Adrenal gland (tissue), 12 donors: Measurements from ENCODE around the gene PIK3R3. TPM values are rescaled to one million over a fixed set of nuclear protein-coding genes. Genes with fewer than 3 reads are reported as not detected.

Experiments
- DNase-seq, 7 donors: peaks; one replicate each; pipeline ENCODE4 v3.0.0-alpha.2; 2019 to 2020
- H3K27ac ChIP-seq, 5 donors: fragments of 200-600 bp; sonication (generic) in 4 of 5; 1 replicate in 3 of 5; 2 replicates in 2 of 5; pipeline versions ENCODE4 v1.5.1 to v1.8.0; 2016 to 2020; ENCODE audit warnings: mild to moderate bottlenecking in 1 of 5
- H3K27me3 ChIP-seq: fragments of 200-600 bp; 2 replicates; pipeline ENCODE4 v1.8.0; 2021
- H3K36me3 ChIP-seq, 2 donors: fragments of 200-600 bp; replicated peaks in 1 of 2; 1 replicate in 1 of 2; 2 replicates in 1 of 2; pipeline versions ENCODE4 v1.5.1 to v1.8.0; 2018 to 2022
- H3K4me1 ChIP-seq, 2 donors: fragments of 200-600 bp; replicated peaks in 1 of 2; 1 replicate in 1 of 2; 2 replicates in 1 of 2; pipeline versions ENCODE4 v1.5.1 to v1.8.0; 2018 to 2021
- H3K4me3 ChIP-seq, 4 donors: fragments of 200-600 bp; sonication (generic) in 3 of 4; one replicate each; pipeline ENCODE4 v1.5.1; 2016 to 2018
- H3K9me3 ChIP-seq, 3 donors: fragments of 200-600 bp; sonication (generic) in 1 of 3; replicated peaks in 1 of 3; 1 replicate in 2 of 3; 2 replicates in 1 of 3; pipeline versions ENCODE4 v1.5.1 to v1.8.0; 2016 to 2021
- POLR2A ChIP-seq, 2 donors: fragments of 450-650 bp; IDR thresholded peaks; one replicate each; pipeline ENCODE4 v1.6.1; 2017; ENCODE audit warnings: antibody characterized with exemption in 2 of 2, mild to moderate bottlenecking in 2 of 2, moderate library complexity in 1 of 2
- WGBS, 4 donors: extraction: QIAGEN DNeasy Blood & Tissue Kit in 2 of 4; methylation state at CpG; one replicate each; pipeline versions ENCODE4 v1.1.5 to v1.1.7; 2013 to 2017; 5-methylcytosine and 5-hydroxymethylcytosine counted together
- intact Hi-C, 2 donors: fragments of 100-400 bp; cut with DNase I; formaldehyde crosslinking; loops; one replicate each; pipeline versions ENCODE4 v1.14.1 to v1.15.0; 2022 to 2023
- polyA plus RNA-seq, 3 donors: library from polyadenylated mRNA; stranded (reverse); fragments of 200-250 nt in 2 of 3; fragments of 350-450 nt in 1 of 3; fragmentation: Illumina TruSeq in 1 of 3; extraction: RNeasy Lipid Tissue Mini Kit (QIAGEN cat#74804) in 1 of 3; gene quantifications; one replicate each; pipeline ENCODE4 v1.2.3, GENCODE V29; 2013 to 2014
- total RNA-seq, 9 donors: library from RNA; depleted of rRNA in 4 of 9; stranded (reverse); fragments of >200 nt in 4 of 9; fragments of 120-200 nt in 1 of 9; fragmentation: NEBNext Ultra II Directional in 1 of 9; extraction: Animal tissue kit (Norgen Biotek cat#: 25700) in 1 of 9; gene quantifications; one replicate each; pipeline versions ENCODE4 v1.1.0 to v1.2.4, GENCODE V29; 2013 to 2023
- TF ChIP-seq, protein P1 (sequence below), 6 experiments: fragments of 450-650 bp in 4 of 6; fragments of 200-600 bp in 2 of 6; sonication (generic) in 1 of 6; IDR thresholded peaks; 1 replicate in 5 of 6; 2 replicates in 1 of 6; pipeline versions ENCODE4 v1.5.1 to v1.8.0; 2016 to 2021; ENCODE audit warnings: antibody characterized with exemption in 6 of 6, mild to moderate bottlenecking in 2 of 6, moderate library complexity in 1 of 6
- donor health status: healthy with polysubstance abuse.
- donor health status: Bipolar disorder and iron deficiency.
- donor health status: DM: yes; HTN: yes; CAD: no.
- donor health status: DM: no; HTN: no; CAD: no.
- donor health status: DM: no; HTN: no; CAD: no.
- donor health status: DM: yes; HTN: yes; CAD: no.

The PIK3R3 gene
- total and polyA plus RNA-seq, 12 donors, result 6.5 to 47.3 (median 21.1) TPM

DNA sequence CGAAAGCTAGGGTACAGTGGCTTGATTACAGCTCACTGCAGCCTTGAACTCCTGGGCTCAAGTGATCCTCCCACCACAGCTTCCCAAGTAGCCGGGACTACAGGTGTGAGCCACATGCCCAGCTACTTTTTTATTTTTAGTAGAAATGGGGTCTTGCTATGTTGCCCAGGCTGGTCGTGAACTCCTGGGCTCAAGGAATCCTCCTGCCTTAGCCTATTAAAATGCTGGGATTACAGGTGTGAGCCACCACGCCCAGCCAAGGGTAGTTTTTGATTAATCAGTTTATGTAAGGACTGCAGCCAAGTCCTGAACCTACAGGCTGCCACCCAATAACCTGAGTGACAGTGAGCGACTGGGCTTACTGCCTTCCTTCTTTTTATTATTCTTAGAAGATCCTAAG lies 88.3 kb downstream of the PIK3R3 start:
- intact Hi-C loops, result no loop called here
- no peaks in the 10 kb centered on the region for H3K27me3 ChIP-seq
- no peak overlapping the region for H3K4me3 ChIP-seq
- DNase-seq, result no peak
- no peaks in the 10 kb centered on the region for H3K36me3 ChIP-seq
- H3K27ac ChIP-seq, result no peak overlapping the region
- H3K9me3 ChIP-seq, result no peaks in the 10 kb centered on the region
- 88 to 97% (median 94%) methylated on average over 5 of the region's 5 CpGs for WGBS, 4 donors
- H3K4me1 ChIP-seq, result peaks cover 16 to 28% of the 10 kb centered on the region in 2 donors
- TF ChIP-seq, protein P1, sequence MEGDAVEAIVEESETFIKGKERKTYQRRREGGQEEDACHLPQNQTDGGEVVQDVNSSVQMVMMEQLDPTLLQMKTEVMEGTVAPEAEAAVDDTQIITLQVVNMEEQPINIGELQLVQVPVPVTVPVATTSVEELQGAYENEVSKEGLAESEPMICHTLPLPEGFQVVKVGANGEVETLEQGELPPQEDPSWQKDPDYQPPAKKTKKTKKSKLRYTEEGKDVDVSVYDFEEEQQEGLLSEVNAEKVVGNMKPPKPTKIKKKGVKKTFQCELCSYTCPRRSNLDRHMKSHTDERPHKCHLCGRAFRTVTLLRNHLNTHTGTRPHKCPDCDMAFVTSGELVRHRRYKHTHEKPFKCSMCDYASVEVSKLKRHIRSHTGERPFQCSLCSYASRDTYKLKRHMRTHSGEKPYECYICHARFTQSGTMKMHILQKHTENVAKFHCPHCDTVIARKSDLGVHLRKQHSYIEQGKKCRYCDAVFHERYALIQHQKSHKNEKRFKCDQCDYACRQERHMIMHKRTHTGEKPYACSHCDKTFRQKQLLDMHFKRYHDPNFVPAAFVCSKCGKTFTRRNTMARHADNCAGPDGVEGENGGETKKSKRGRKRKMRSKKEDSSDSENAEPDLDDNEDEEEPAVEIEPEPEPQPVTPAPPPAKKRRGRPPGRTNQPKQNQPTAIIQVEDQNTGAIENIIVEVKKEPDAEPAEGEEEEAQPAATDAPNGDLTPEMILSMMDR (IDR thresholded peaks at IDR 0.05), result no peak
- TF ChIP-seq POLR2A (IDR thresholded peaks at IDR 0.05), result no peak

DNA sequence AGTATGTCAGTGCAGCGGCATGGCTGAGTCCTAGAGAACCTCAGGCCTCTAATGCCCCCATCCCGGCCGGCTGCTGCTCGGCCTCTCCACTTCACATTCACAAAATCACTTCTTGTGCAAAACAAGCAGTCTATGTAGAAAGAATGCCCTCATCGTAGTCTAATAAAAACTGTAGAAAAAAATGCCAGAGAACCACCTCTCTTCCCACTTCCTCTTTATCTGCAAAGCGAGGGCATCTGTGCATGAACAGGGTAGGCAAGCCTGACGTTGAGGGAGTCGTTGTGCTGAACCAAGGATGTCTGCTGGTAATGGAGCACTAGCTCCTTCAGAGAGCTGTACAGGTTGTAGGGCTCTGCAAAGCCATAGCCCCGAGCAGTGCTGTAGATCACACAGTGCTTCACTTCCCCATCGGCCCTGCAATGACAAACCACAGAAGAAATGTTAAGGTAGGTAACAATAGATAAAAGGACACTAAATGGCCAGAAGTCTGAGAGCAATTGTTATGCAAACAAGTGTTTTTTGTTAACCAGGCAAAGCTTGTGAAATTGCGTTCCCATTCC lies 88.9 kb downstream of the PIK3R3 start:
- H3K27ac ChIP-seq, result no peak overlapping the region
- WGBS, 4 donors, result 69 to 85% (median 75%) methylated on average over 11 of the region's 11 CpGs
- no peaks in the 10 kb centered on the region for H3K36me3 ChIP-seq
- H3K4me3 ChIP-seq, result no peak overlapping the region
- H3K27me3 ChIP-seq, result no peaks in the 10 kb centered on the region
- DNase-seq, result no peak
- H3K9me3 ChIP-seq, result no peaks in the 10 kb centered on the region
- intact Hi-C loops, result no loop called here
- peaks cover 16 to 28% of the 10 kb centered on the region in 2 donors for H3K4me1 ChIP-seq
- TF ChIP-seq, protein P1 (IDR thresholded peaks at IDR 0.05), result no peak
- TF ChIP-seq POLR2A (IDR thresholded peaks at IDR 0.05), result no peak

- H3K27me3 ChIP-seq, result no peaks in the 10 kb centered on the region
- DNase-seq, result peak in 5 of 7 donors; percentile 58 to 75 (median 62)
- intact Hi-C loops, result no loop called here
These were observed 90.5 kb downstream of the PIK3R3 start for GRCh38 chr1:46041974-46042373.

DNA sequence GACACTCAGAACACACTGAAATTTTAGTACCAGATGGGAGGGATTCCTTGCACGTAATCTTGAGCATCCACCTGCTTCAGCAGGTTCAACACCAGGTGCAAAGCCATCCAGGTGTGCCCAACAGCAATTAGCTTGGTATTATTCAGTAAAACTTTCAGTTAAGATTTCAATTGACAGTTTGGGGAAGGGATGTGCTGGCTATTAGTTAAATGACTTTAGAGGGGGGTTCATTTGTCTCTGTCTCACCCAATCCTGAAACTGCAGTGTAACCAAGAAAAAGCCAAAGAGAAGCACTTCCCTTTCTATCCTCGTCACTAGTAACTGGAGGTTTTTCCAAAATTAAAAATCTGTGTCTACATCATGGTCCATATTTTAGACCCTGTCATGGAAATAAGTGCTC lies 90.9 kb downstream of the PIK3R3 start:
- Histone ChIP-seq H3K4me3 (no peak overlapping the region), H3K27me3 (no peaks in the 10 kb centered on the region), H3K9me3 (no peaks in the 10 kb centered on the region), H3K27ac (no peak overlapping the region), H3K36me3 (no peaks in the 10 kb centered on the region), H3K4me1 (peaks cover 16 to 28% of the 10 kb centered on the region in 2 donors)
- DNase-seq, result no peak
- intact Hi-C loops, result no loop called here
- 85 to 93% (median 89%) methylated on average over 2 of the region's 2 CpGs for WGBS, 4 donors
- TF ChIP-seq, protein P1 (IDR thresholded peaks at IDR 0.05), result no peak
- TF ChIP-seq POLR2A (IDR thresholded peaks at IDR 0.05), result no peak

More at GRCh38 chr1:46041974-46042373, 90.5 kb downstream of the PIK3R3 start:
- Histone ChIP-seq H3K4me3 (no peak overlapping the region), H3K4me1 (peaks cover 16 to 28% of the 10 kb centered on the region in 2 donors), H3K27ac (peak overlapping the region in 2 of 5 donors; percentile 28 to 40), H3K36me3 (no peaks in the 10 kb centered on the region), H3K9me3 (no peaks in the 10 kb centered on the region)
- TF ChIP-seq POLR2A (IDR thresholded peaks at IDR 0.05), result no peak
- TF ChIP-seq, protein P1 (IDR thresholded peaks at IDR 0.05), result no peak
